ENCODE data around the gene GPX3.

GPX3 gene

GRCh38 chr5:151012862-151013261, 7.5 kb upstream of the GPX3 start:
- in situ Hi-C loops (cut with MboI; ENCODE audit: low sequenced_read_pairs): no loop called here

- in situ Hi-C loops (cut with MboI; ENCODE audit: low sequenced_read_pairs): no loop called here
These were observed 5.6 kb upstream of the GPX3 start for GRCh38 chr5:151014680-151015343.

GRCh38 chr5:151015974-151016587, 4.3 kb upstream of the GPX3 start:
- in situ Hi-C loops (cut with MboI; ENCODE audit: low sequenced_read_pairs): no loop called here

- in situ Hi-C loops (cut with MboI; ENCODE audit: low sequenced_read_pairs): no loop called here
These were observed 3.7 kb upstream of the GPX3 start for GRCh38 chr5:151016700-151017099.

DNA sequence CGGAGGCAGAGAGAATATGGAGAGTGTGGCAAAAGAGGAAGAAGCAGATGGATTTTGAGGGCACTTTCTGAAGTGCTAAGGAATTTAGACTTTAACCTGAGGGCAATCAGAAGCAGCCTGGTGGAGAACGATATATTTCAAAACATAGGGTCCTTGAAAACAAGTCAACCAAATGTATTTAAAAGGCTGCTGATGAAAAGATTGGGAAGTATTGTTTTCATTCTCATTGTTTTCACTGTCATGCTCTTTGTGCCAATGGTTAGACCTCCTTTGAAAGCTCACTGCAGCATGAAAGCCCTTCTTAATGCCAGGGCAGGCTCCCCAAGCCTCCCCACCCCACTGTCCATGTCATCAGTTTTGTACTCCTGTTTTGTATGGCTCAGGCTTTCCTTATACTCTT, 2.5 kb upstream of the GPX3 start:
- in situ Hi-C loops (cut with MboI; ENCODE audit: low sequenced_read_pairs): no loop called here

- in situ Hi-C loops (cut with MboI; ENCODE audit: low sequenced_read_pairs): no loop called here
These were observed 1.5 kb upstream of the GPX3 start for GRCh38 chr5:151018846-151019245.

DNA sequence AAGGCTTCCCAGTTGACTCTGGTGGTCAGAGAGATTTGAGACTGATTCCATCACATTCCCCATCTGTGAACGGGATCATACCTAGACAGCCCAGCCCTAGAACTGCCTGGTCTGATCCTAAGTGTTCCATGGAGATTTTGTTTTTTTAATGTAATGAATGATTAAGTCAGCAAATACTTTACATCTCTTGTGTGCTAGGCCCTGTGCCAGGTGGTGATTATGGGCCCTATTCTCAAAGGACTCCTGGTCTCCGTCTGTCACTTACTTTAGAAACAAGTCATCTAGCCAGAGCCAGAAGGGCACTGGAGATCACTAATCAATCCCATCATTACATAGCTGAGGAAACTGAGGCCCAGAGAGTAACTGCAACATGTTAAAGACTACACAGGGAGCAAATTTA, 1.1 kb upstream of the GPX3 start:
- in situ Hi-C loops (cut with MboI; ENCODE audit: low sequenced_read_pairs): no loop called here

DNA sequence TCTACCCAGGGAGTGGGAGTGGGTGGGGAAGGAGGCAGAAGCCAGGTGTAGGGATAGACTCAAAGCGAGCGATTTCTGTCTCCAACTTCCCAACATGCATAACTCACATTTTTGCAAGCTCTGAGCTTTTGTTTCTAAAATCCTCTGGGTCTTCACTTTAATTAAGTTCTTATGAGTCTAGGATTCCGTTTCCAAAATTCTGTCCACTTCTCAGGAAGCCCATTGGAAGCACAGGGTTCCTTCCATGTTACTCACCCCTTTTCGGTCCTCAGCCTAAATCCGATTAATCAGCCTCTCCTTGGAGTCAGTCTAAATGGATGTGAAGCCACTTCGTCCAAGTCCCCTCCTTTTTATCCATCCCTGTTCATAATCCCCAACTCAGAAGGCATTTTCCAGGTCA, 1.4 kb downstream of the GPX3 start:
- in situ Hi-C loops (cut with MboI; ENCODE audit: low sequenced_read_pairs): no loop called here

GRCh38 chr5:151022511-151023018, 2.2 kb downstream of the GPX3 start:
- in situ Hi-C loops (cut with MboI; ENCODE audit: low sequenced_read_pairs): no loop called here

DNA sequence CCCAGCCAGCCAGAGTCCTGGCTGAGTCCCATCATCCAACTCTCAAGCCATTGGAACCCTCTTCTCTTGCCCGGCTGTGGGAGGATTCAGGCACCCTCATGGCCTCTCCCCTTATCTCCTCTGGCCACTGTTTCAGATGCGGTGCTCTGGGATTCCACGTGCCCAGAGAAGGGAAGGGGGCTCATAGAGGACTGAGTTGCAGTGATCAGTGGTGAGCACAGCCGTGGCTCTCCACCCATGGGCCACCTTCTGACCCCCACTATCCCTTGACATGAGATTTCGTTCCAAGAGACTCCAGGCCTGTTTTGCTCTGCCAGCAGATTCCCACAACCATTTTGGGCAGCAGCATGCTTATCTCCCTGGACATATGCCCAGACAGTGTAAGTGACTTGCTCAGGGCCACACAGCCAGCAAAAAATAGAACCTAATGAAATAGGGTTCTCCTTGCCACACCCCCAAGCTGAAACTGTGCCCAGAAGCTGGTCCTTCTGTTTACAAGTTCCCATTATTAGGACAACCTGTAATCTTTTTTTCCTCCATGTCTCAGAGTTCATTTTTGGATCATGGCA, 2.7 kb downstream of the GPX3 start:
- in situ Hi-C loops (cut with MboI; ENCODE audit: low sequenced_read_pairs): no loop called here

GRCh38 chr5:151023651-151024050, 3.3 kb downstream of the GPX3 start:
- in situ Hi-C loops (cut with MboI; ENCODE audit: low sequenced_read_pairs): no loop called here

DNA sequence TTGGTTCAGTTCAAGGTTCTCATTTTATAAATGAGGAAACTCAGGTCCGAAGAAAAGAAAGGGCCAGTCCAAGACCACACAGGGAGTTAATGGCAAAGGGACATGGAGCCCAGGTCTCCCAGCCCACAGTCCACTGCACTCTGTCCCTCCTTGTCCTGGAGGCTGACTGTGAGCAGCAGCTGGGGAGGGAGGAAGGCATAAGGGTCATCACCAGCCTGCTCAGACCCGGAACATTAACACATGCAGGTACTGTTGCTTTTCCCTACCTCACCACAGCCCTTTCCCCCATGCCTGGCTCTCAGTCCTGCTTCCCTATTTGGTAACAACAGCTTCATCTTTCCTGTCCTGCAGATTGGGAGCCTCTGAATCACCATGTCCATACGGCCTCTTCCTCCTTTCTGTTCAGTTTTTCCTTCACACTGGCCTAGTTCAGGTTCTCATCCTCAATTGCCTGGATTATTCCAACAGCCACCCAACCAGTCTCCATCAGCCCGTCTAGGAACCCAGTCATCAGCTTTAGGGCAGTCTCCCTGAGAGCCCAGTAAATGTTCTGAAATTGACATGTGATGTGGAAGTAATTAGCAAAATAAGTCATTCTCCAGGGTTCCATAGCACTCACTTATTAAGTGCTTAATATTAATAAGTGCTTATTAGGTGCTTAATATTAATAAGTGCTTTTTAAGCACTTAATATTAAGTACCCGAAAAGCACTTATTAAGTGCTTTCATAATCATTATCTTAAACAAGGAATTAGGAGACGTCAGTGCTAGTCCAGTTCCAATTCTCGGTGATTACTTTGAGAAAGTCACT, 4.3 kb downstream of the GPX3 start:
- in situ Hi-C loops (cut with MboI; ENCODE audit: low sequenced_read_pairs): no loop called here

GRCh38 chr5:151025250-151025606, 4.8 kb downstream of the GPX3 start:
- in situ Hi-C loops (cut with MboI; ENCODE audit: low sequenced_read_pairs): no loop called here

GRCh38 chr5:151026088-151026487, 5.7 kb downstream of the GPX3 start:
- in situ Hi-C loops (cut with MboI; ENCODE audit: low sequenced_read_pairs): no loop called here

DNA sequence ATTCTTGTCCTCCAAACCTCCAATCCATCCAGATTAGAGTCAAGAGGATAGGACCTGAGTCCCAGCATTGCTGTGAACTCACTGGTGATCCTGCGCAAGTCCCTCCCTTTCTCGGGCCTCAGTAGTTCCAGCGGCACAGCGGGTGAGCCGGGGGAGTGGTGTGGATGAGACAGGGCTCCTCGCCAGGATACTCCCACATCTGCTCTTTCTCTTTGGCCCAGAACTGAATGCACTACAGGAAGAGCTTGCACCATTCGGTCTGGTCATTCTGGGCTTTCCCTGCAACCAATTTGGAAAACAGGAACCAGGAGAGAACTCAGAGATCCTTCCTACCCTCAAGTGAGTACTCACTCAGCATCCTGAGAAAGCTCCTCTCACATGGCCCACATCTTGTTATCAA, 6.3 kb downstream of the GPX3 start:
- in situ Hi-C loops (cut with MboI; ENCODE audit: low sequenced_read_pairs): no loop called here

DNA sequence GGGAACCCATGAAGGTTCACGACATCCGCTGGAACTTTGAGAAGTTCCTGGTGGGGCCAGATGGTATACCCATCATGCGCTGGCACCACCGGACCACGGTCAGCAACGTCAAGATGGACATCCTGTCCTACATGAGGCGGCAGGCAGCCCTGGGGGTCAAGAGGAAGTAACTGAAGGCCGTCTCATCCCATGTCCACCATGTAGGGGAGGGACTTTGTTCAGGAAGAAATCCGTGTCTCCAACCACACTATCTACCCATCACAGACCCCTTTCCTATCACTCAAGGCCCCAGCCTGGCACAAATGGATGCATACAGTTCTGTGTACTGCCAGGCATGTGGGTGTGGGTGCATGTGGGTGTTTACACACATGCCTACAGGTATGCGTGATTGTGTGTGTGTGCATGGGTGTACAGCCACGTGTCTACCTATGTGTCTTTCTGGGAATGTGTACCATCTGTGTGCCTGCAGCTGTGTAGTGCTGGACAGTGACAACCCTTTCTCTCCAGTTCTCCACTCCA, 7.6 kb downstream of the GPX3 start:
- in situ Hi-C loops (cut with MboI; ENCODE audit: low sequenced_read_pairs): no loop called here

- in situ Hi-C loops (cut with MboI; ENCODE audit: low sequenced_read_pairs): no loop called here
These were observed 8.3 kb downstream of the GPX3 start for GRCh38 chr5:151028717-151029116.

GRCh38 chr5:151029179-151030055, 9.0 kb downstream of the GPX3 start:
- in situ Hi-C loops (cut with MboI; ENCODE audit: low sequenced_read_pairs): no loop called here

DNA sequence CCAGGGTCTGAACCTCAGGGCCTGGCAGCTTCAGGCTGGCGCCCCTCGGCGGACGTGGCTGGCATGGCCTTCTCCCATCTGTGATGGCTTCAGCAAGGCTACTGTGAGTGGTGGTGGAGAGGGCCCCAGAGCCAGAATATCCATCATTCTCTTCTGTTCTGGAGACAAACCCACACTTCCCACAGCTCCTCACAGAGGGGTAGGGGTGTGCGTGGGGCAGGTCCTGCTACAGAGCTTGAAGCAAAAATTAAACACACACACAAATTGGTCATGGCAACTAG, 9.6 kb downstream of the GPX3 start:
- in situ Hi-C loops (cut with MboI; ENCODE audit: low sequenced_read_pairs): no loop called here

DNA sequence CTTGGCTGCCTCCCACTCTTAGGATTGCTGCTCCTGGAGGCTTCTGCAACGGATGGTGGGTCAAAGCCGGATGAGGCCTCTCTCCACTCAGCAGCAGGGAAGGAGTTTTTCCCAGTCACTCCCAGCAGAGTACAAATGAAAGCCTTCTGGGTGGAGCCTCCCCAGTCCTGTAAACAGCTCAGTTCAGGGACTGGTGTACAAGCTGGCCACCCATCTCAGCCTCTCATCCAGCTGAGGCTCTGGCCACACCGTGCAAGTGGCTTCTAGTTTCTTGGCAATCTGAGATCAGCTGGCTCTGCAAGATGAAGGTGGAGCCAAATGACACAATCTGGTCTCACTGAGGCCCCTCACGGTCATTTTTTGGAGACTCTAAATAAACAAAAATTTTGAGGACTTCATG, 10.0 kb downstream of the GPX3 start:
- in situ Hi-C loops (cut with MboI; ENCODE audit: low sequenced_read_pairs): no loop called here

DNA sequence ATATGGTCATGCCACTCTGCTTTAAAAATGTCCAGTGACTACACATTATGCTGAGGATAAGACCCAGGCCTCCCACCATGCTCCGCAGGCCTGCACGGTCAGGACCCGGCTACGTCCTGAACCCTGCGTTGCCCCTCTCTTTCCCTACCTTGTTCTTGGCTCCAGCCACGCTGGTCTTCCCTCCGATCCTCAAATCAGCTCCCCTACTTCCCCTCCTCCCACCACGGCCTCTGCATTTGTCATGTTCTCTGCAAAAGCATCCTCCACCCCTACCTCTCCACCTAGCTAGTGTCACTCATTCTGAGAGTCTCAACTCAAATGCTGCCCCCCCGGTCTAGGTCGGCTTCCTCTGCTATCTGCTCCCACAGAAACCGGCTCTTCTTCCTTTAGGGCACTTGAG, 11.2 kb downstream of the GPX3 start:
- in situ Hi-C loops (cut with MboI; ENCODE audit: low sequenced_read_pairs): no loop called here

Measured in HL-60/S4 (cell line).